Large intestine (tissue), 12 donors: ENCODE data around the gene RAD51AP2. TPM values are rescaled to one million over a fixed set of nuclear protein-coding genes. Genes with fewer than 3 reads are reported as not detected.
"Not testable (repeated sequence)": the region's sequence is repeated elsewhere in the genome, so short reads cannot be mapped to it uniquely, and the experiment has no call there.

ENCODE experiments used
- DNase-seq, 2 donors: peaks; one replicate each; pipeline versions ENCODE4 v3.0.0 to v3.0.0-alpha.2; 2013
- H3K27ac ChIP-seq: one replicate; pipeline ENCODE4 v1.5.1; 2013; ENCODE audit warnings: low read length
- H3K27me3 ChIP-seq: 2 replicates; pipeline ENCODE4 v1.6.1; 2013; ENCODE audit warnings: low read length; ENCODE audit not compliant: control insufficient read depth, insufficient read depth
- H3K36me3 ChIP-seq: 2 replicates; pipeline ENCODE4 v1.6.1; 2013; ENCODE audit warnings: low read length; ENCODE audit not compliant: control insufficient read depth, insufficient read depth
- H3K4me1 ChIP-seq: one replicate; pipeline ENCODE4 v1.6.1; 2013; ENCODE audit warnings: low read length; ENCODE audit not compliant: control insufficient read depth, insufficient read depth
- H3K4me3 ChIP-seq: one replicate; pipeline ENCODE4 v1.5.1; 2013; ENCODE audit warnings: low read length
- H3K9me3 ChIP-seq: one replicate; pipeline ENCODE4 v1.6.1; 2013; ENCODE audit warnings: mild to moderate bottlenecking, low read depth, low read length, moderate library complexity; ENCODE audit not compliant: control insufficient read depth
- WGBS: methylation state at CpG from one replicate; pipeline ENCODE4 v1.1.5; 2013; ENCODE audit warnings: low lambda C conversion rate; ENCODE audit not compliant: insufficient coverage; 5-methylcytosine and 5-hydroxymethylcytosine counted together
- long read RNA-seq, 11 donors: transcript quantifications; one replicate each; lab custom pipeline, GENCODE V29; 2026
- polyA plus RNA-seq: library from polyadenylated mRNA; unstranded; fragments of 120-200 nt; gene quantifications from one replicate; pipeline ENCODE4 v1.2.1, GENCODE V29; 2013

The RAD51AP2 gene
- polyA plus RNA-seq, result 0.06 TPM
- long read RNA-seq, donor 1, result 0 reads
- long read RNA-seq, donor 2, result 0 reads
- long read RNA-seq, donor 3, result 0 reads
- long read RNA-seq, donor 4, result 0 reads
- long read RNA-seq, donor 5, result 0 reads
- long read RNA-seq, donor 6, result 0 reads
- long read RNA-seq, donor 7, result 0 reads
- long read RNA-seq, donor 8, result 0 reads
- long read RNA-seq, donor 9, result 0 reads
- long read RNA-seq, donor 10, result 0 reads
- long read RNA-seq, donor 11, result 0 reads

DNA sequence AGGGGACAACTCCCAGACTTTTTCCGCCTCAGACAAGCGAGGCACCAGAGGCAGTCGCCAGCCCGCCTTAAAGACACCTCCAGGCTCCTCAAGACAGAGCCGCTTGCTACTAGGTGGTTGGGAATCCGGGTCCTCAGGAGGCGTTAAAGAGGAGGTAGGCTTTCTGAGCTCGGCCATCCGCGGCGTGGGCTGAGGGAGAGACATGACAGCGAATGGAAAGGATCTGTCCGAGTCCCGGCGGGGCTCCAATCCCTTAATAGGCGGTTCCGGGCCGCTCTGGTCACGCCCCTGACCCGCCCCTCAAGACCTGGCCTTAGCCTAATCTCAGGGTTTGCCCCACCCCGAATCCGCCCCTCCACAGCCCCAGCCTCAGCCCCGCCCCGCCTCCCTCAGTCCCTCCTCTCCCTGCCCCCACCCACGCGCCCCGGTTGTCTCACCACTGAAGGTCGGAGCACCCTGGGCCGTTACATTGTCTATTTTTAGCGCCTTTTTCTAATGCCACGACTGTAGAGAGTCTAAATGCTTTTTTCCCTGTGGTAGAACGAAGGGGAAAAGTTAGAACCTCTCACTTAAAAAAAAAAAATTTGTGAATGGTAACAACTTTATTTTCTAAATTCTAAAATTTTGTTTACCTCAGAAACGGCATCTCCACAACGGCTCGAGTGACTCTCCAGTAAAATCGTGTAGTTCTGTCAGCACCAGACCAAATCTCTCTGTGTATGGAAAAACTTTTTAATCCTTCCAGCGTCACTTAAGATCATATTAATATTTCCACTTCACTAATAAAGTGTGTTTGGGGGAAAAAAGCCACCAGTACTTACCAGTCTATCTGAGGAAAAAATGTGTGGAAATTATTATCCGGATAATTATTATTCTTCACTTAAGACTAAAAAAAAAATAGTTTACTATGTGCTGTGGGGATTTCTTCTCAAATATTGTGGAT is at the start of gene RAD51AP2:
Gene RAD51AP2, minus strand, starts transcription at position 229 of the 943 bp plus-strand sequence. Its CDS starts 25 bp downstream, at position 204.
- H3K4me3 ChIP-seq, result peak within 1 kb of the TSS; percentile 44
- 14% methylated on average over 4 of the region's 38 CpGs for WGBS
- H3K9me3 ChIP-seq, result no peaks in the 10 kb centered on the region
- no peaks in the 10 kb centered on the region for H3K36me3 ChIP-seq
- no peak within 1 kb of the TSS for H3K27ac ChIP-seq
- peak; percentile 41 to 73 for DNase-seq
- H3K27me3 ChIP-seq, result peaks cover 8% of the 10 kb centered on the region
- H3K4me1 ChIP-seq, result peaks cover 2% of the 10 kb centered on the region

- DNase-seq, H3K27me3 ChIP-seq, H3K4me1 ChIP-seq, H3K36me3 ChIP-seq, H3K27ac ChIP-seq, H3K4me3 ChIP-seq, H3K9me3 ChIP-seq: not testable (repeated sequence)
- WGBS, result 81% methylated on average over 2 of the region's 3 CpGs
Observed at GRCh38 chr2:17565726-17566125, 47.5 kb upstream of the RAD51AP2 start.

- H3K9me3 ChIP-seq, result no peaks in the 10 kb centered on the region
- H3K27me3 ChIP-seq, result peaks cover 7% of the 10 kb centered on the region
- peaks cover 5% of the 10 kb centered on the region for H3K4me1 ChIP-seq
- DNase-seq, result no peak
- no peak overlapping the region for H3K4me3 ChIP-seq
- no CpG with 5 or more reads among the region's 3 CpGs for WGBS
- no peaks in the 10 kb centered on the region for H3K36me3 ChIP-seq
- no peak overlapping the region for H3K27ac ChIP-seq
Observed at GRCh38 chr2:17558878-17559277, 40.6 kb upstream of the RAD51AP2 start.

DNA sequence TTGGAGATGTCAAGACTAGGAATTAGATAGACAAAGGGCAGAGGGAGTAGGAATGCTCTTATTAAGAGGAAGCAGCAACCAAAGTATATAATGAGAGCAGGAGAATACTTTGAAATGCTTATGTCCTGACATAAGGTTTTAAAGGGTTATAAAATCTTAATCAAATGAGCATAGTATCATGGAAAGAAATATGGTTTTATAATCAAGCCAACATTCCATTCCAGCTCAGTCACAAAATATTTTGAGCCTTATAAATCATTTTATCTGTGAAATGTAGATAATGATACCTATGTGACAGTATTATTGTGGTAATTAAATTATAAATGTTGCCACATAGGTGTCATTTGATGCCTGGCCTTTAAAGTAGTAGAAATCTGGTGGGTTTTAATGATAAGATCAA is 39.8 kb upstream of the RAD51AP2 start:
- Histone ChIP-seq H3K36me3 (no peaks in the 10 kb centered on the region), H3K27me3 (peaks cover 7% of the 10 kb centered on the region), H3K9me3 (no peaks in the 10 kb centered on the region), H3K4me3 (no peak overlapping the region), H3K27ac (no peak overlapping the region), H3K4me1 (peaks cover 5% of the 10 kb centered on the region)
- DNase-seq, result peak in 1 of 2 donors; percentile 44

GRCh38 chr2:17557596-17557995 is 39.4 kb upstream of the RAD51AP2 start:
- no peaks in the 10 kb centered on the region for H3K9me3 ChIP-seq
- no peak overlapping the region for H3K27ac ChIP-seq
- no peaks in the 10 kb centered on the region for H3K36me3 ChIP-seq
- WGBS, result no CpG with 5 or more reads among the region's 5 CpGs
- H3K27me3 ChIP-seq, result peaks cover 5% of the 10 kb centered on the region
- no peak overlapping the region for H3K4me3 ChIP-seq
- DNase-seq, result peak in 1 of 2 donors; percentile 43
- peaks cover 5% of the 10 kb centered on the region for H3K4me1 ChIP-seq

DNA sequence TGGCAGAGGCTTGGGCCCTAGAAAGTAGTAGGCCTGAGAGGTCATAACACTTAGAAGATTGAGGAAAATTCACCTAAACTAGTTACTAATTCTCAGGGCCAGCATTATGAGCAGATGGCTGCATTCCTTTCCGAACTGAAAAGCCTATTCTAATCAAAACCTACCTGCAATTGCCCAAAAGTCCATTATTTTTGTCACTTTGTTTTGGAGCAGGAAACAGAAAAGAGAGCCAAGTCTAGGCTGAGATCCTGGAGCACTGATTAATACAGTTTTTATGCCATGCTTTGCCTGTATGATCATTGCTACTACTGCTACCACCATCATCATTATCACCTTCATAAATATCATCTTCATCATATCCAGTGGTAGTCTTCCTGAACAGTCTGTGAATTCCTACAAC is 36.9 kb upstream of the RAD51AP2 start:
- Histone ChIP-seq H3K36me3 (no peaks in the 10 kb centered on the region), H3K27ac (no peak overlapping the region), H3K4me3 (no peak overlapping the region), H3K27me3 (no peaks in the 10 kb centered on the region), H3K9me3 (no peaks in the 10 kb centered on the region), H3K4me1 (peaks cover 5% of the 10 kb centered on the region)
- no CpG with 5 or more reads among the region's 1 CpG for WGBS
- DNase-seq, result no peak

DNA sequence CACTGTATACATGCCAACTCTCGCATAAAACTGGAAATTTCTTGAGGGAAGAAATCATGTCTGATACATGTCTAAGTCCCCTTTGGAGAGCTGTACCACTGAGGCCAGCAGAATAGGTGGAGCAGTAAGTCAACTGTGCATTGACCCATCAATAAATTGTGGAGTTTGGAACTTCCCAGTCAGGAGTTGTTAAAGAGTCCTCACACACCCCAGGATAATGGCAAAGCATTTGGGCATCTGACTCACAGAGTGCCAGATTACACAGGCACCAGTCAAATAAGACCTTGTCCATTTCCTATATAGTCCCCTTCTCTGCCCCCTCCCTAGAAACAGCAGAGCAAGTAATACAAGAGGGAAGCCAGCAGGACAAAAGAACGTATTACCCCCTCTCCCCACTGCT is 32.7 kb upstream of the RAD51AP2 start:
- no peaks in the 10 kb centered on the region for H3K4me1 ChIP-seq
- DNase-seq, result no peak
- no peaks in the 10 kb centered on the region for H3K9me3 ChIP-seq
- no peaks in the 10 kb centered on the region for H3K27me3 ChIP-seq
- WGBS, result no CpG with 5 or more reads among the region's 2 CpGs
- no peaks in the 10 kb centered on the region for H3K36me3 ChIP-seq
- H3K4me3 ChIP-seq, result no peak overlapping the region
- H3K27ac ChIP-seq, result no peak overlapping the region

GRCh38 chr2:17547737-17548136 is 29.5 kb upstream of the RAD51AP2 start:
- no peak for DNase-seq
- 34% methylated on average over 4 of the region's 5 CpGs for WGBS

DNA sequence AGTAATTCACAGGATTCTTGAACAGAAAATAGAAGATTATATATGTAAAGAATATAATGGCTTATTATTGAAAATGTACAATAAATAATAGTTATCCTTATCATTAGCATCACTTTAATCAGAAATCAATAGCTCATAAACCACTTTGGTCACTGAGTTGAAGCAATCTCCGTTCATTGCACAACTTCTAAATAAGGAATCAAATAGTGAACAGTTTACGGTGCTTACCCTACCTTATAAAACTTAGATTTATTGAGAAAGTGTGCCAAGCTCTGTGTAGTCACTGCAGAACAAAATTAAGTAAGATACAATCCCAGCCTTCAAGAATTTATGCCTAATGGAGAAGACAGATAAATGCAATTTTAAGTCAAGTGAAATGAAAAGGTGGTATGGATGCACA is 29.0 kb upstream of the RAD51AP2 start:
- DNase-seq, result no peak
- H3K4me1 ChIP-seq, result no peaks in the 10 kb centered on the region
- H3K4me3 ChIP-seq, result no peak overlapping the region
- no CpG with 5 or more reads among the region's 2 CpGs for WGBS
- no peaks in the 10 kb centered on the region for H3K9me3 ChIP-seq
- H3K36me3 ChIP-seq, result no peaks in the 10 kb centered on the region
- no peak overlapping the region for H3K27ac ChIP-seq
- H3K27me3 ChIP-seq, result peaks cover 14% of the 10 kb centered on the region

More at GRCh38 chr2:17547737-17548136, 29.5 kb upstream of the RAD51AP2 start:
- Histone ChIP-seq H3K27me3 (peaks cover 9% of the 10 kb centered on the region), H3K4me1 (no peaks in the 10 kb centered on the region), H3K4me3 (no peak overlapping the region), H3K9me3 (no peaks in the 10 kb centered on the region), H3K27ac (no peak overlapping the region), H3K36me3 (no peaks in the 10 kb centered on the region)

- 31% methylated on average over 4 of the region's 5 CpGs for WGBS
- Histone ChIP-seq H3K9me3 (no peaks in the 10 kb centered on the region), H3K27me3 (peaks cover 26% of the 10 kb centered on the region), H3K36me3 (no peaks in the 10 kb centered on the region), H3K4me1 (peaks cover 7% of the 10 kb centered on the region), H3K27ac (no peak overlapping the region), H3K4me3 (no peak overlapping the region)
- no peak for DNase-seq
Observed at GRCh38 chr2:17545680-17546613, 27.7 kb upstream of the RAD51AP2 start.
